Iris pigment epithelial cell (primary cell): ENCODE data around the gene CDRT4.
A peak's percentile ranks its signal among the peaks of the same experiment; 100 is the strongest.
"Not testable (repeated sequence)": the region's sequence is repeated elsewhere in the genome, so short reads cannot be mapped to it uniquely, and the experiment has no call there.

Source experiments
- DNase-seq: peaks from one replicate; pipeline ENCODE4 v3.0.0-alpha.2; 2011; ENCODE audit warnings: low read depth

CDRT4 gene

DNA sequence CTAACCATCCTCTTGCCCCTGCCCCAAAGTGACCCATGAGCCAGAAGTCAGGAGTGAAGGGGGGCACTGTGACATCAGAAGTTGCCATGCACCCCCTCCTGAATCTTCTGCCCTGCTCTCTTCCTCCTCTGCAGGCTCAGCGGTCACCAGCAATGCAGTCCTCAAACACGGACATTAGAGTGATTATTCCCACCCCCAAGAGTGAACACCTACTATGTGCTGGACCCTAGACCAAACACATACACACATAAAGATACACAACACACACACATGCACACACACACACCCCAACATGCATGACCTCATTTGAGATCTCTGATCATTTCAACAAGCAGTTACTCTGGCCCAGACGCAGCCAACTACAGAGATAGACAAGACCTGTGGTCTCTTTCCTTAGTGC is at the start of gene CDRT4:
CDRT4 (minus strand) TSS at position 30 of the 400 bp plus-strand sequence. CDS start 27,383 bp downstream, outside the sequence.
- no peak for DNase-seq

GRCh38 chr17:15516150-15516549 is 48.7 kb upstream of the CDRT4 start:
- DNase-seq: peak; percentile 96

DNA sequence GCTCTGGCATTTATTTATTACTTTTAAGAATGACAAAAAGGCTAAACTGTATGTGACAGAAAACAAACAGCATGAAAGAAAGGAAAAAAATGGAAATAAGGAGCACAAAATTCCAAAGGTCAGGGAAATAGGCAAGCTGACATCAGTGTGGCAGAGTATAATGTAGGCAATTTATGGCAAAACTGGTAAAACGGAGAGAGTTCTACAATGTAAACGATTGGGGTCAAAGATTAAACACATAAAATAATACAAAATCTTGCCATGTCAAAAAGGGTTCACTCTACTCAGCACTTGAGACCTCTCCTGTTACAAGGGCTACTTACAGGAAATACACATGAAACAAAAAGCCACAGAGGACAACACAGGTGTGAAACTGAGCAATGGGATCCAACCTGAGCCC is 47.0 kb upstream of the CDRT4 start:
- no peak for DNase-seq

DNA sequence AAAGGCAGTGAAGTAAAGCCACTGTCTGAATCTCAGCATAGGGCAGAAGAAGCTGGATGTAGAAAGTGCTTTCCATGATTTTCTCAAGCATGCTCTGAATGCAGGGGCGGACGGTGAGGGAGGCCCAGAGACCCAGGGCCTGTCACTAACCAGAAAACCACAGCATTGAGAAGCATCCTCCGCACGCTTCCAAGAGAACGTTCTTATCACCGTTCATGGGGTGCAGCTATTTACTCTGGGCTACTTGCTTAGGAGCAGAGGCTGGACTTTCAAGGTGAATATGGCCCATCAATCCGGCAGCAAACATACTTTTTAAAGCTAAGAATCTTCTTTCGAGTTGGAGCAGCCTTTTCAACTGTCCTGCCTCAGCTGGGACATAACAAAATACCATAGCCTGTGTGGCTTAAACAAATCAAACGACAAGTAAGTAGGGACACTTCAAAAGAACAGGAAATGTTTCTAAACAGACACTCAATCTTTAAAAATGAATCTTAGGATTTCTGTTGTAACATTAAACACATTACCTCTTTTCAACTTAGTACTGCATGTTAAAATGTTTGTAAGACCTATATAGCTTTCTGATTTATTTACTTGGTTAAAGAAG is 46.5 kb upstream of the CDRT4 start:
- DNase-seq: peak; percentile 50

GRCh38 chr17:15513058-15513791 is 45.8 kb upstream of the CDRT4 start:
- peak; percentile 67 for DNase-seq

DNA sequence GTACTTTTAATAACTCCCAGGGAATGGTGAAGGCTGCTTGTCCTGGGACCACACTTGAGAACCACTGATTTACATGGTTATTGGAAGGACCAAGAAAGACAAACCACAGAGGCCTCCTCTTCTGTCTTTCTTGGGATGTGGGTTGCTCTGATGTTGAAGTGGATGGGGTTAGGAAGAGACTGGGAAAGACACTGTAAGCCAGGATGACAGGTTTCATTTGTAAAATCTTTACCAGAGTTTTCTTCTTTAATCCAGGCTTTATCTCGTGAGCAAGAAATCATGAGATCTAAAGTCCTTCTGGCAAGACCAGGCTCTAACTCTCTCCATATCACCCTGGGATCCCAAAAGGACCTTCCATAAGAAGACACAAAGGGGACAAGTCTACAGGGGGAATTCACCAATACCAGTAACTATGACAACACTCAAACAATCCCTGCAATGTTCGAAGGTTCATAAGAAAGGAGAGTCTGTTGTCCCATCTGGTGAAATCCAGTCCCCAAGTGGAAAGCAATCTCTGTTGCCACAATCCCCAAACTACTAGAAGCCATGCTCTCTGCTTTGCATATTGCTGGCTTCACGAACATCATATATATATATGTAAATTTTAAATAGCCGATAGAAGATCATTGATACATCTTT is 44.8 kb upstream of the CDRT4 start:
- DNase-seq: no peak

GRCh38 chr17:15511142-15511541 is 43.7 kb upstream of the CDRT4 start:
- DNase-seq: no peak

- DNase-seq: peak; percentile 77
These were observed 42.9 kb upstream of the CDRT4 start for GRCh38 chr17:15510361-15510760.

DNA sequence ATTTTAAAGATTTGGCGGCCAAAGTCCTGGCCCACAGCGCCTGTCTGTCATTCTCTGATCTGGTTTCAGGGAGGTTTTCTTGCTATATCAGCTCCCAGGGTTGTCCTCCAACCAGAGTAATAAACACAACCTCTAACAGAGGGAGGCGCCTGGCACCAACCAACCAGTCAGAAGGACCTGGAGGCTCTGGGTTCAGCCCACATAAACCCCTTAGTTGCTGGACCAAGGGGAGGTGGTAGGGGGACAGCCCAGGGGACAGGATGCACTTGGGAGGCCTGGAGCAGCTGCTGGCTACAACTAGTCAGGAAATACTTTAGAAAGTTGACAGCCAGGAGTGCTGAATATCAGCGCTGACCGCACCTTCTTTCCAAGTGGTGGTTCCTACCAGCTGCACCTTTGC is 41.7 kb upstream of the CDRT4 start:
- no peak for DNase-seq

GRCh38 chr17:15508466-15508865 is 41.0 kb upstream of the CDRT4 start:
- DNase-seq: no peak

GRCh38 chr17:15507896-15508295 is 40.5 kb upstream of the CDRT4 start:
- DNase-seq: peak; percentile 55

DNA sequence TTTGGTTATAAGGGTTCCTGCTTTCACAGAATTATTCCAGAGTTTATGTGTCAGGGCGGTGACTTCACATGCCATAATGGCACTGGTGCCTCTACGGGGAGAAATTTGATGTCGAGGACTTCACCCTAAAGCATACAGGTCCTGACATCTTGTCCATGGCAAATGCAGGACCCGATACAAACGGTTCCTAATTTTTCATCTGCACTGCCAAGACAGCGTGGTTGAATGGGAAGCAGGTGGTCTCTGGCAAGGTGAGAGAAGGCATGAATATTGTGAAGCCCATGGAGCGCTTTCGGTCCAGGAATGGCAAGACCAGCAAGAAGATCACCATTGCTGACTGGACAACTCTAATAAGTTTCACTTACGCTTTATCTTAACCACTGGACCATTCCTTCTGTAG is 39.6 kb upstream of the CDRT4 start:
- no peak for DNase-seq

- not testable (repeated sequence) for DNase-seq
These were observed 38.3 kb upstream of the CDRT4 start for GRCh38 chr17:15505708-15506107.

DNA sequence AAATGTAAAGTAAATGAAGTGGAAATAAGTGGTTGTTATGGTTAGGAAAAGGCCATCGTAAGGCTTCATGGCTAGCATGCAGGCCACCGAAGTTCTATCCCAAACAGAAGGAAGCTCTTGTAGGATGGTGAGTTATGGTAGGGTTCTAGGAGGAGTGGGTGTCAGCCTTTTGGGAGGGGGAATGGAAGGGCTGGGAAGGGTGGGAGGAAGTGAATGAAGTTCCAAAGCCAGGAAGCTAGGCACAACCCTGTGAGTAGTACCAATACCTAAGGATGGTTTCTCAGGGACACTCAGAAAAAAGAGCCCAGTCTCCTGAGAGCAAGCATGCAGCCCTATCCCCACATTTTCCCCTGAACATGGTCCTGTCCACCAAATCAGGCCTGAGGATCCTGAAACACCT is 36.3 kb upstream of the CDRT4 start:
- DNase-seq: no peak

DNA sequence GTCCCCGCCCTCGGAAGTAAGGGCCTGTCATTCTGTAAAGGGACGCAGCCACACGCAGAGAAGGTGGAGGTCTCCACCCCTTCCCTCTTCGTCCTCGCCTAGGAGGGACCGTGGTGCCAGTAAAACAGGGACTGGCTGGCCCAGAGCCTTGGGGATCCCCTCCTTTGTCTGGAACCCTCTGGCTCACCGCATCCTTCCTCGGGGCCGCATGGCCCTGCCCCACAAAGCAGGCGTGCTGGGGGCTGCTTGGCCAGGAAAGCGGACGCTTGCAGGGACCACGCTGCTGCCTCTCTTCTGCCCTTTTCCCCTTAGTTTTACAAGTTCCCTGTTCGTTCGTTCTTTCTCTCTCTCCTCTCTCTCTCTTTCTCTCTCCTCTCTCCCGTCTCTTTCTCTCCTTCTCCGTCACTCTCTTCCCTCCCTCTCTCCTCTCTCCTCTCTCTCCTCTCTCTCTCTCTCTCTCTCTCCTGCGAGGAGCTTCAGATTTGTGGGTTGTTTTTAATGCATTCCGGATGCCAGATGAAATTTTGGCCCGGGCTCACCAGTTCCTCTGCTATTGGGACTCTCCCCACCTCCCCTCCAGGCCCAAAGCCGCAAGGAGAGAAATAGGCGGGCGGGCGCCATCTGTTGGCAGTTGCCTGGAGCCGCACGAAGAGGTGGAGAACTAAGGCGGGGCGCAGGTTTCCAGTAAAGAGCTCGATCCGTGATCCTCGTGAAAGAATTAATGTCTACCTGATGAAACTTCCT is 35.1 kb upstream of the CDRT4 start:
- DNase-seq: peak; percentile 87

DNA sequence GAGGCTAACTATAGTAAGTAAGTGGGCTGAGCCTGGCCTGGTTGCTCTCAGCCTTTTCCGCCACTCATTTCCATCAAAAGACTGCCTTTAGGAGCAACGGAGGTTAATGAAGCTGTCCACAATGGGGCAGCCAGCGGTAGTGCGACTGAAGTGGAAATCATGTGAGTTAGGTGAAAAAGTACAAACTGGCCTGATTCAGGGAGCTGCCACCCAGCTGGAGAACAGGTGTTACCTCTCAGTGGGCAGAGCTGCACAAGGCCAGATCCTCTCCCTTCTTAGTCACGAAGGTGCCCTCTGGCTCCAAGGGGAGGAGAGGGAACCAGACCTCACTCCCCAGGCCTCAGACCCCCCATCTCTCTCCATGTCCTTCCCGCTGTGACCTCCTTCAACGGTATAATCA is 34.4 kb upstream of the CDRT4 start:
- DNase-seq: no peak

GRCh38 chr17:15501282-15501681 is 33.9 kb upstream of the CDRT4 start:
- DNase-seq: no peak

DNA sequence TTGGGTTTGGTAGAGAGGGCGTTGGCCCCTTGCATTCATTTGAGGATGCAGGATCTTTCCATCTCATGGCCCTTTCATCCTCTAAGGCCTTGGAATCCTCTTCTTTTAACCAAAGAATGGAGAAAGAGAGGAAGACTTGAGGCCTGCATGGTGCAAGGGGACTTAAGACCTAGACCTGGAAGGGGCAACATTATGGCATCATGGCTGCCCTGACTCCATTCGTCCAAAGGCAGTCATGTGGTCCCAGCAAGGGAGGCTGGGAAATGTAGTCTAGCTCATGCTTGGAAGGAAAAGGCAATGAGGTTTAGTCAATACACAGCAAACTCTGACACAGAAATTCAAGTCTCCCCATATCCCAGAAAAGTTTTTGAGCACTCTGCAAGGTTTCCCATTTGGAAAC is 30.7 kb upstream of the CDRT4 start:
- DNase-seq: peak; percentile 23

- DNase-seq: no peak
These were observed 29.6 kb upstream of the CDRT4 start for GRCh38 chr17:15496735-15497670.

- no peak for DNase-seq
These were observed 27.4 kb upstream of the CDRT4 start for GRCh38 chr17:15494821-15495220.

DNA sequence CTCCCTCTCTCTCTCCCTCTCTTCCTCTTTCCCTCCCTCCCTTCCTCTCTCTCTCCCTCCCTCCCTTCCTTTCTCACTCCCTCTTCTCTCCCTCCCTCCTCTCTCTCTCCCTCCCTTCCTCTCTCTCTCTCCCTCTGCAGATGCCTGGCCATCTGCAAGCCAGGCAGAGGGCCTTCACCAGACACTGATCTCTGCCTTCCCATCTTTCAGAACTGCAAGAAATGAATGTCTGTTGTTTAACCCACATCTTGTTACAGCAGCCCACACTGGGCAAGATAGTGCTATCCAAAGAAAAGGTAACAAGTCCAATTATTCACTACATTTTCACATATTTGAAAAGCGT is 26.2 kb upstream of the CDRT4 start:
- no peak for DNase-seq
